DMS53 treated with DMSO at 0.1 percent for 48 hours (cell line): ENCODE data around the gene AP1S2.
A peak's percentile ranks its signal among the peaks of the same experiment; 100 is the strongest.
"Not testable (repeated sequence)": the region's sequence is repeated elsewhere in the genome, so short reads cannot be mapped to it uniquely, and the experiment has no call there.

Source experiments
- DNase-seq: peaks from one replicate; lab custom pipeline; 2025; ENCODE audit not compliant: unreplicated experiment; lab: John Stamatoyannopoulos, UW

Gene AP1S2

GRCh38 chrX:15854712-15855567 is at the start of gene AP1S2:
TSS of gene AP1S2 (minus strand) at chrX:15854813. CDS start at chrX:15852524, 2,289 bp downstream.
- DNase-seq = peak; percentile 92

DNA sequence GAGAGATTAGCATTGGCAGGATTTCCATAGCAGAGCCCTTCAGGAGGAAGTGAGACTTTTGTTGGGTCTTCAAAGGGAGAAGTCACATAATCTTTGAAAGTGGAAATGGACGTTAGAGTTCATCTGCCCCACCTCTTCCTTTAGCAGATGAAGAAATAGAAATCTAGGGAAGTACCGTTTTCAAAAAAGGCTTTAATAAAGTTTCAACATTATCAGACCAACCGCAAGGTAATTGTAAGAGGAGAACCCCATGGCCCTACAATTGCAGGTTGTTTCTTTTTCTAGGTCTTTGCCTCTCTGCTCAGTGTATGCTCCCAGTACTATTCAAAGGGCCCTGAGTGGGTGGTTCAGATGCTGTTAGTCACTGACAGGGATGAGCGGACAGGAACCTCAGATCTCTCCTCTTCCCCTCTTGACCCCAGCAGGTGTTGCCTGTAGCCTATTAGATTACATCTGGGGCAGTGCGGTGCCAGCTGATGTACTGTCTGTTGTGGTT is 48.6 kb upstream of the AP1S2 start:
- peak; percentile 6 for DNase-seq

GRCh38 chrX:15895334-15895733 is 40.7 kb upstream of the AP1S2 start:
- DNase-seq = no peak

GRCh38 chrX:15894724-15895123 is 40.1 kb upstream of the AP1S2 start:
- DNase-seq = no peak

DNA sequence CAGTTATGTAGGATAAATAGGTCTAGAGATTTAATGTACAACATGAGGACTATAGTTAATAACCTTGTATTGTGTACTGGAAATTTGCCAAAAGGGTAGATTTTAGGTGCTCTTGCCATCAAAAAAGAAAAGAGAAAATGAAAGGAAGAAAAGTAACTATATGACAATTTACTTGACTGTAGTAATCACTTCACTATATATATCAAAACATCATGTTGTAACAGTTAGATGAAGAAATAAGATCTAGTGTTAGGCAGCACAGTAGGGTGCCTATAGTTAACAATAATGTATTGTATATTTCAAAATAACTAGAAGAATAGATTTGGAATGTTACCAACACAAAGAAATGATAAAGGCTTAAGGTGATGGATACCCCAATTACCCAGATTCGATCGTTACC is 35.9 kb upstream of the AP1S2 start:
- DNase-seq = no peak

DNA sequence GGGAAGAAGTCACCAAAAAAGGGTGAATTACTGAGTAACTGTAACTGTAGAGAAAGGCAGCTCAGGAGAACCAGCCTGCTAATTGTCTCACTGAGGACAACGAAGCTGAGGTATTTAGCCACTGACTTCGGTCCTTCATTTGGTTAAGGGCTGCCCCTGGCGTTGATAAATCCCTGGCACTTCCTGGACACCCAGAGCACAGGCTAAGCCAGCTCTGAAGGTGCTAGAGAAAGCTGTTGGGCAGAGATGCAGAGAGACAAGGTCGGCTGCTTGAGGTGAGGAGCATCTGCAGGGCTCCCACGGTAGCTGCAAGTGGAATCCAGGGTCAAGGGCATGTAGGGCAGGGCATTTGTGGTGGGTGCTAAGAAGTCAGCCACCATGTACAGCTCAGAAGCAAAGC is 33.4 kb upstream of the AP1S2 start:
- no peak for DNase-seq

DNA sequence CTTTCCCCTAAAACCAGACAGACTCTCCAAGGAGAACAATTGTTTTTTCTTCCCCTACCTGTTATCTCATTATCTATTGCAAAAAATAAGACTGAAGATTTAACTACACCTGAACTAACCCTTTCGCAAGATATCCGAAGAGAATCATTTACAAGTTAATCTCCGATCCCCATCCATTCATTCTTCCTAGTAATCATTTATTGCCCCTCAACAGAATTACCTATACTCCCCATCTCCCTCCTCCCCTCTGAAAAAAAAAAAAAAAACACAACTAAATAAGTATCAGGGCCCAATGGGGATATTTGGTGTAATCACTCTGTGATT is 28.9 kb upstream of the AP1S2 start:
- DNase-seq = no peak

DNA sequence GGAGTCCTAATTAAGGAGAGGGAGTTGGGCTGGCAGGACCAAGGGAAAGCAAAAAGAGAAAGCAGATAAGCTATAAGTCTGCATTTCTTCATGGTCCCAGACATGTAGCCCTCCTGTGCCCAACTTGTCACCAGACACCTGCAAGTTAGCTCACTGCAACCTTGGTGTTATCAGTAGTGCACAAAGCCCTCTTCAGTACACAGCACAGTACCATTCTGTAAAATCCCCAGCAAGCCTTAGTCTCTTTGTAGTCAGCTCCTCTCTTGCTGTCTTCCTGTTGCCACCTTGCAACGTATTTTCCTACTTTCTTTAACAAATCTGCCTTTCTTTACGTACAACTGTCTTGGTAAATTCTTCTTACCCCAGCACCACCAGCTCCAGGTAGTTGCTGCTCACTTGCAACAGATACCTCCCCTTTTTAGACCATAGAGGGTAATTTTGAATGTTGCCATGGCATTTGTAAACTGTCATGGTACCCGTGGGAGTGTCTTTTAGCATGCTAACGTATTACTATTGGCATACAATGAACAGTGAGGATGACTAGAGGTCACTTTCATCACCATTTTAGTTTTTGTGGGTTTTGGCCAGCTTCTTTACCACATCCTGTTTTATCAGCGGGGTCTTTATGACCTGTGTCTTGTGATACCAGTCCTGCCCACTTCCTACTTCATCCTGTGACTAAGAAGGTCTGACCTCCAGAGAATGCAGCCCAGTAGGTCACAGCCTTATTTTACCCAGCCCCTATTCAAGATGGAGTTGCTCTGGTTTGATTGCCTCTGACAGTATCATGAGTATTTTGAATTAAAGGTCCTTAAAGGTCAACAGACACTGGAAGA is 28.3 kb upstream of the AP1S2 start:
- no peak for DNase-seq

- DNase-seq = no peak
These were observed 26.8 kb upstream of the AP1S2 start for GRCh38 chrX:15881381-15881897.

DNA sequence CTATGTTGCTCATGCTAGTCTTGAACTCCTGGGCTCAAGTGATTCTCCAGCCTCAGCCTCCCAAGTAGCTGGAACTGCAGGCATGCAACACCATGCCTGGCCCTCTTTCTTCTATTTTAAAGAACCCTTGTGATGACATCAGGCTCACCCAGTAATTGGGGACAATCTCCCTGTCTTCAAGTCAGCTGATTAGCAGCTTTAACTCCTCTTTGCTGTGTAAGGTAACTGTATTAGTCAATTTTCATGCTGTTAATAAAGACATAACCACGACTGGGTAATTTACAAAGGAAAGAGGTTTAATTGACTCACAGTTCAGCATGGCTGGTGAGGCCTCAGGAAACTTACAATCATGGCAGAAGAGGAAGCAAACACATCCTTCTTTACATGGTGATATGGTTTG is 23.3 kb upstream of the AP1S2 start:
- not testable (repeated sequence) for DNase-seq

DNA sequence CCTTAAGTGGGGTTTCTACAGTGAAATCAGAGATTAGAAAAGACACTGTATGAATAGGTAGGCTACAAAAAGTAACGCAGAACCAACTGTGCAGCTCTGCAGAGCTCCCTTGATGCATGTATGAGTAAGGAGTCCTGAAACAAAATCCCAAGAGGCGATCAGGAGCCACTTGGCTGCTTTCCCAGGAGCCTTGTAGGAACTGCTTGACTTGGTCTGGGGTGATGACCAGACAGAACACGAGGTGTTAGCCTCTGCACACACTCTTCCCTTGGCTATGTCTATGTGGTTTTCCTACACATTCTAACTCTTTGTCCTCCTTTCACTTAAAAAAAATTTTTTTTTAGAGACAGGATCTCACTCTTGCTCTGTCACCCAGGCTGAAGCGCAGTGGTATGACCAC is 22.8 kb upstream of the AP1S2 start:
- DNase-seq = no peak

DNA sequence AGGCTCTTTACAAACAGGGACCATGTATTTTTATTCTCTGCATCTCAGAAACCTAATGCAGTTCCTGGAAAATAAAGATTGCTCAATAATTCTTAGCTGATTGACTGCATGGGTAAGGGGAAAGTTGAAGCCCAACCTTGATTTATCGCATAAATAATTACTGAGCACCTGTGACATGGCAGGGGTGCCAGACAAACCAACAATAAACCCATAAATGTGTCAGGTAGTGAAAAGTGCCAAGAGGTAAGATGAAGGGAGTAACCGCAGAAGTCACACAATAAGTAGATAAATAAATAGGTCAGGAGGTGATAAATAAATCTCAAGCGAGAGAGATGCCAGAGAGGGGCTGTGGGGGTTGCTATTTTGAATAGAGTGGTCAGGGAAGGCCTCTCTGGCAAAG is 20.1 kb upstream of the AP1S2 start:
- no peak for DNase-seq

DNA sequence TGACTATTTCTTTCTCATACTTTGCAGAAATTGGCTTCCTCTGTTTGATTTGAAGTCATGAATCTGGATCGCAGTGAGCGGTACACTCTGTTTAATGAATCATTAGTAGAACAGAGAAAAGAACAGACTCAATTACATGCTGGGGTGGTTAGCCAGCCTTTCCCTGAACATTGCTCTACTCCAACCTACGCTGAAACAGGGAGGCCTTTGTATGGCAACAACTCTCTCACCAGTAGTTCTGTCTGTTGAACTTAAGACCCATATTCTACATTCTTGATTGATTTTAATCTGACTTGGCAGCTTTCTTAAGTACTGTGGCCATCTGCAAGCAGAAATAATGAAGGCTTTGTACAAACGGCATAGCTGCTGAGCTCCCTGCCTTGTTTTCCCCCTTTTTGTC is 19.0 kb upstream of the AP1S2 start:
- DNase-seq = no peak

- no peak for DNase-seq
These were observed 15.7 kb upstream of the AP1S2 start for GRCh38 chrX:15870310-15870709.

DNA sequence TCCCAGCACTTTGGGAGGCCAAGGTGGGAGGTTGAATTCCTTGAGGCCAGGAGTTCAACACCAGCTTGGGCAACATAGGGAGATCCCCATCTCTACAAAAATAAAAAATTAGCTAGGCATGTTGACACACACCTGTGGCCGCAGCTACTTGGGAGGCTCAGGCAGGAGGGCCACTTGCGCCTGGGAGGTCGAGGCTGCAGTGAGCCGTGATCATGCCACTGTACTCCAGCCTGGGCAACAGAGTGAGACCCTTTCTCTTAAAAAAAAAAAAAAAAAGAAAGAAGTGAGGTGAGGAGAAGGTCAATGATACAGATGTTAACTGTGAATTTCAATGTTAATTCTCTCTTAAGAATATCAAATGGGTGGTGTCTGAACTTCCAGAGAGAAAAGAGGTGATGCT is 15.1 kb upstream of the AP1S2 start:
- no peak for DNase-seq

DNA sequence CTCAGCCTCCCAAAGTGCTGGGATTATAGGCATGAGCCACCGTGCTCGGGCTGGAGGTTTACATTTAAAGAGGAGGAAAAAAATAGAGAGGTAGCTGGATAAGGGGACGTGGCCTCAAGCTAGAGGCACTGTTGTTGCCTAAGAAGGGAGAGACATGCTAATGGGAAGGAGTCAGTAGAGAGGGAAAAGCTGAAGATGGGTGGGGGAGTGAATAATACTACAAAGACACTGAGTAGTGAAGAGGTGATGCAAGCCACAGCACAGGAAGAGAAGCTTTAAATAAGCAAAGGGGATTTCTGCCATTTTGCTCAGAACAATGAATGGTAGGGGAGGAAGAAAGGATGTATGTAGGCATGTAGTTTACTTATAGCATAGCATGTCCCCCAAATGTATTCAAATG is 11.5 kb upstream of the AP1S2 start:
- no peak for DNase-seq

DNA sequence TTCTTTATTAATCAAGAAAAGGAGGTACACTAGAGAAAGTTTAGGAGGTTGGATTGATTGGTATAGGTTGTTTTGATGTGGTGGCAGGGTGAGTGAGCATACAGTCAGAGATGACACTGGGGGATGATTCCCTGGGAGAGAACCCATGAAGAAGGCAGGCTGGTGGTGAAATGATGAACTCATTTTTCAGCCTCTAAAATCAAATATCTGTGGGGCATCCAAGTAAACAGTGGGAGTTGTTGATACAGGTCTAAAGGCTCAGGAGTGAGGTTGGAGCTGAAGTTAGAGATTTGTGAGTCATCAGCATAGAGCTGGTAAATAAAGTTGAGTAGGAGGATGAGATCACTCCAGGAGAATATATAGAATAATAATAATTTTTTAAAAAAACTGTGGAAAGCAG is 10.0 kb upstream of the AP1S2 start:
- DNase-seq = peak; percentile 14

DNA sequence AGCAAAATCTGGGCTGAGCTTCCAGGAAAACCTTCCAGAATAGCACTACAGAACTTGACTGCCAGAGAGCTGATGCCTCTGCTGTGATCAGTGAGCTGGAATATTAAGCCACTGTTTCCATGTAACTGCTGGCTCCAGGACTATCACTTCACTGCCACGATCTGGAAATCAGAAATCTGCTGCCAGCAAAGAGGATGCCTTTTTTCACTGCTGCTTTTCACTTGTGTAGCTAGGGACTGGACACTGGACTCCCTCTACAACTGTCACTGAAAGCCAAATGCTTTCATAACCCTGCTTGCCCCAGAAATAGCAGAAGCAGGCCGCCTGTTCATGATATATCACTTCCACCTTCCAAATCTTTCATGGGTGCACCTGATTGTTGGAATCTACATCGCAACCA is 9.4 kb upstream of the AP1S2 start:
- DNase-seq = no peak

DNA sequence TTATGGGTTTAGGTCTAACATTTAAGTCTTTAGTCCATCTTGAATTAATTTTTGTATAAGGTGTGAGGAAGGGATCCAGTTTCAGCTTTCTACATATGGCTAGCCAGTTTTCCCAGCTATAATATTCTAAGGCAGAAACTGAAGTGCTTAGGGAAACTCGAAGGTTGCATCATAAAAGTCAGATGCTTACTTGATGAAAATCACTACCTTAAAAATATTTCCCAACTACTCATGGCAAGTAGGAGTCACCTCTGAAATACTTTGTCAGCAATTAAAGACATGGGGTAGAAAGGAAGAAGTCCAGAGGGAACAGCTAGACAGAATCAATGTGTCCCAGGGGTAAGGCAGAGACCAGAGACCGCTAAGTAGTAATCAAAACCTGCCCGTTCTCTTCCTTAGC is 6.3 kb upstream of the AP1S2 start:
- no peak for DNase-seq

DNA sequence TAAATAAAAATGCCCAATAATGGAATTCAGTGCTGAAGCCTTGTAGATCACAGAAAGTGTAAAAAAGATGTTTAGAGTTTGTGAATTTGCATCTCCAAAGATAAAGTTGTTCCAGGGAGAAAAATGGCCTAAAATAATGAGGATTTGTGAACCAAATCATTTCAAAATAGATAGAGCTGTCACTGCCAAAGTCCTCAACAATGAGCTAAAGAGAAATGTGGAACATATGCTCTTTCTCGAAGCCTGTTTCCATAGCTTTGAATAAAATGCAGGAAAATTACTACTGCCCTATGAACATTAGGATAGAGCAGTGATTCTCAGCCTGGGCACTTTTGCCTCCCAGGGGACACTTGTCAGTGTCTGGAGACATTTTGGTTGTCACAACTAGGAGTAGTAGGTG is 3.4 kb upstream of the AP1S2 start:
- DNase-seq = no peak

DNA sequence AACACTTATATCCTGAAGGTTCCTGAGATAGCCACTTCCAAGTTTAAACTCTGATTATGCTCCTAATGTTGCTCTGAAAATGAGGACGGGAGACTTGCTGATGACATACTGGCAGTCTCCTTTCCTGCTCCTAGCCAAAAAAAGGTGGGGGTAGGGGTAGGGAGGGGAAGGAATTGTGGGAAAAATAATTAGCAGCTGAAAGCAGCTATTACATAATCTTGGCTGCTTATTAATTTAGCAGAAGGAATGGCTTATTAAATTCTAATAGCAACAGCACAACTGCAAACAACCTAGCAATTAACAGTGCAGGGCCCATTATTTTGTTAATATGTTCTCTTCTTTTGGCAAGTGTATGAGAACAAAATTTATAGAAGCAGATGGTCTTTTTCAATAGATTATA is 2.0 kb upstream of the AP1S2 start:
- DNase-seq = no peak

DNA sequence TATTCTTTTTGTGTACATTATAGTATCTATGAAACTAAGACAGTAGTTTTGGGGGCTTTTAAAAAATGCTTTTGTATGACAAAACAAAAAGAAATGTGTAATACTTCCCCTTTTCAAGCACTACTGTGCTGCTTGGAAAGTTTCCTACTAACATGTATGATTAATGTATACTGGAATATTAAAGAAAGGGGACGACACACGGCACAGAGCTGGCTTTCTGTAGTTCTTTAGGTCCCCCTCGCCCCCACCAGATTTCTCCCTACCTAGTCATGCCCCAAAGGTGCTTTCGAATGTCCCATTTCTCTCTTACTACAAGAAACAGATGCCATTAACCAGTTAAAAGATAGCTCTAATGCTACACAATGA is 1.6 kb upstream of the AP1S2 start:
- no peak for DNase-seq
